Adrenal gland (tissue), 5 donors: Measurements from ENCODE around the gene RRAGA.

ENCODE experiments used
- CTCF ChIP-seq, 6 experiments: fragments of 450-650 bp in 4 of 6; fragments of 200-600 bp in 2 of 6; sonication (generic) in 1 of 6; IDR thresholded peaks; 1 replicate in 5 of 6; 2 replicates in 1 of 6; pipeline versions ENCODE4 v1.5.1 to v1.8.0; 2016 to 2021; ENCODE audit warnings: antibody characterized with exemption in 6 of 6, mild to moderate bottlenecking in 2 of 6, moderate library complexity in 1 of 6
- POLR2A ChIP-seq, 2 donors: fragments of 450-650 bp; IDR thresholded peaks; one replicate each; pipeline ENCODE4 v1.6.1; 2017; ENCODE audit warnings: antibody characterized with exemption in 2 of 2, mild to moderate bottlenecking in 2 of 2, moderate library complexity in 1 of 2
- donor health status: DM: no; HTN: no; CAD: no.

GRCh38 chr9:19027825-19028224 is 21.4 kb upstream of the RRAGA start:
- no peak for TF ChIP-seq POLR2A (IDR thresholded peaks at IDR 0.05)
- no peak for TF ChIP-seq CTCF (IDR thresholded peaks at IDR 0.05)
